Measurements from ENCODE around the gene LMOD1.

The LMOD1 gene

DNA sequence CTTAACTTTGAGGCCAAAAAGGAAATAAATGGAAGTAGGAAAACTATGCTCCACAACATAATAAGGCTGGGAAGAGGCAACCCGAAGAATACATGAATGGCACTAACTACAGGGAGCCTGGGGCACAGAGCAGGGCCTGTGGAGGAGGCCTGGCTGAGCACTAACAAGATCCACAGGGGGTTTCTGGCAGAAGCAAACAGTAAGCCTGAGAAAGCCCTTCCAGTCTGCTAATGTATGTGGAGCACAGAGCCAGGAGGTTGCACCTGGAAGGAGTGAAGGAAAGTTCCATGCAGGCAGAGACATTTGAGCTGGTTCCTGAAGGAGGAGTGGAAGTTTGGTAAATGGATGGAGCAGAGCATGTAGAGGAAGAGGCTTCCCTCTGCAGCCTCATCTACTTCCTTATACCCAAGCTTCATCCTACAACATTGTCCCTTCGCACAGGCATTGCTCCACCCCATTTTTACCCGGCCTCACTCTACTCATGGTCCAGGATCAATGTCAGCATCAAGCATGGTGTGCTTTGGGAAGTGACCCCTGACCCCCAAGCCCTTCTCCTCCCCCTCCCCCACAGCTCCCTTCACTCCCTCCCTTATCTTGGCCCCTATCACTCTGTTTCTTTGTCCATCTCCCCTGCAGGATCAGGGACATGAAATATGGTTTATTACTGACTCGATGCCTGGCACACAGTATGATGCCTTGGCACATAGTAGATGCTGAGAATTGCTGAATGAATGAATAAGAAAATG is 34.3 kb downstream of the LMOD1 start:
- in situ Hi-C loops (cut with HindIII; ENCODE audit: low pct_ligation_motif_present, low sequenced_read_pairs): no loop called here
- Histone ChIP-seq H3K4me3 (ENCODE audit: low read depth, low read length) (no peak overlapping the region), H3K27me3 (replicated peaks) (no peaks in the 10 kb centered on the region), H3K27ac (no peak overlapping the region), H3K36me3 (replicated peaks) (no peaks in the 10 kb centered on the region)
- TF ChIP-seq, protein P1, sequence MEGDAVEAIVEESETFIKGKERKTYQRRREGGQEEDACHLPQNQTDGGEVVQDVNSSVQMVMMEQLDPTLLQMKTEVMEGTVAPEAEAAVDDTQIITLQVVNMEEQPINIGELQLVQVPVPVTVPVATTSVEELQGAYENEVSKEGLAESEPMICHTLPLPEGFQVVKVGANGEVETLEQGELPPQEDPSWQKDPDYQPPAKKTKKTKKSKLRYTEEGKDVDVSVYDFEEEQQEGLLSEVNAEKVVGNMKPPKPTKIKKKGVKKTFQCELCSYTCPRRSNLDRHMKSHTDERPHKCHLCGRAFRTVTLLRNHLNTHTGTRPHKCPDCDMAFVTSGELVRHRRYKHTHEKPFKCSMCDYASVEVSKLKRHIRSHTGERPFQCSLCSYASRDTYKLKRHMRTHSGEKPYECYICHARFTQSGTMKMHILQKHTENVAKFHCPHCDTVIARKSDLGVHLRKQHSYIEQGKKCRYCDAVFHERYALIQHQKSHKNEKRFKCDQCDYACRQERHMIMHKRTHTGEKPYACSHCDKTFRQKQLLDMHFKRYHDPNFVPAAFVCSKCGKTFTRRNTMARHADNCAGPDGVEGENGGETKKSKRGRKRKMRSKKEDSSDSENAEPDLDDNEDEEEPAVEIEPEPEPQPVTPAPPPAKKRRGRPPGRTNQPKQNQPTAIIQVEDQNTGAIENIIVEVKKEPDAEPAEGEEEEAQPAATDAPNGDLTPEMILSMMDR (IDR thresholded peaks at IDR 0.05; ENCODE audit: low read depth, low read length, missing control alignments): no peak
- no peak for DNase-seq

DNA sequence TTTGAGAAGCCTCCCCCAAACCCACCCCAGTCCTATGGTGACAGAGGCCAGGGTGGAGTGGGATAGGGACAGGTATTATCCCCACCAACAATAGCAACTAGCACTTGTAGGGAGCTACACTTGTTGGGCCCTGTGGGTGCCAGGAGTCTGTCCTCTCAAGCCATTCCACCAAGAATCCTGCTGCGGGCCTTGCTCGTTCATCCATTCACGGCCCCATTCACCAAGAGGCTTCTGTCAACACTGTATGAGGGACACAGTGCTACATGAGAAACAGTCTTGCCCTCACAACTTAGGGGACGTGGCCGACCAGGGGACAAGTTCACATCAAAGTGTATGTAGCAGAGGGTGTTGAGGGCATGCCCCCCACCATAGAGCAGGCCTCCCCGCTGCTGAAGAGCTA is 38.7 kb downstream of the LMOD1 start:
- no peak overlapping the region for H3K27ac ChIP-seq
- H3K27me3 ChIP-seq (replicated peaks): no peaks in the 10 kb centered on the region
- in situ Hi-C loops (cut with HindIII; ENCODE audit: low pct_ligation_motif_present, low sequenced_read_pairs): no loop called here
- no peak for DNase-seq
- H3K4me3 ChIP-seq (ENCODE audit: low read depth, low read length): no peak overlapping the region
- H3K36me3 ChIP-seq (replicated peaks): no peaks in the 10 kb centered on the region
- TF ChIP-seq, protein P1 (IDR thresholded peaks at IDR 0.05; ENCODE audit: low read depth, low read length, missing control alignments): no peak

DNA sequence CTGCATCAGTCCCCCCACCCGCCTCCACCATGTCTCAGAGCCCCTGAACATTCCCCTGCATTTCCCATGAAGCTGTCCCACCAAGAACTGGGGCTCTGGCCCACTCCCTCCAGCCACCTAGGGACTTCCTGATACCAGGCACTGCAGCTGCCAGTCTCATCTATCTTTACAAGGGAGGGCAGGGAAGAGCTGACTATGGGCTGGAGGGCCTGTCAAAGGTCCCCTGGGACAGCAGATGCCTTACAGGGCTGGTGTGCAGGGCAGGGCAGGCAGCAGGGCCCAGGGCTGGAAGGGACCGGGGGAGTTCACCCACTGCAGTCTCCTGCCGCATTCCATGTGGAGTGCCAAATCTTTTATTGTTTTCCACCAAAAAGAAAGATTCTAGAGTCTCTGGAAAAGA is 40.0 kb downstream of the LMOD1 start:
- in situ Hi-C loops (cut with HindIII; ENCODE audit: low pct_ligation_motif_present, low sequenced_read_pairs): no loop called here

DNA sequence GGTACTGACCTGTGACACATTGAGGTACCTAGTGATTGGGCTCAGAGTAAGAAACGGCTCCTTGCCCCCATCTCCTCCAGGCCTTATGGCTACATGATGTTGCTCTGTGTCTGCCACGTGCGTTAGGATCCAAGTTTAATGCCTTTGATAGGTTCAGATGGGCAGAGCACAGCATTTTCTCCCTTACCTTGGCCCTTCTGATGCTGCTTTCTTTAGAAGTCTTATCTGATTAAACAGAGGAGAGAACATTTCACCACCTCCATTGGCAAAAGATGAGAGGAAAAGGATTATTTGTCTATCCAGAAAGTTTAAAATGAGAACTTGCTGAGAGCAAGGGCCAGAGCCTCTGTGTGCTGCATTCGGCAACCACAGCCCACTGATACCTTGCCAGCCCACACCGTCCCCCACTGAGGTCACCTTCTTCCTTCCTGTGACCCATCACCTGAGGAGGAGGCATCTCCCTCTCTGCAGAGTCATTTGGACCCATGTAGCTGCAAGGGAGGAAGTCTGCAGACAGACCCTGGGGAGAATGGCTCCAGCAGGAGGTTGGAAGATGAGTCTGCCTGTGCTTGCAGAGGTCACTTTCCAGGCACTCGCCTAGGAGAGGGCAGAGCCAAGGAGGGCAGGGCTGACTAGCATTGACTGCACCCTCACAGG is 41.0 kb downstream of the LMOD1 start:
- Histone ChIP-seq H3K27ac (peak overlapping the region; percentile 91), H3K36me3 (replicated peaks) (no peaks in the 10 kb centered on the region), H3K27me3 (replicated peaks) (no peaks in the 10 kb centered on the region), H3K4me3 (ENCODE audit: low read depth, low read length) (no peak overlapping the region)
- in situ Hi-C loops (cut with HindIII; ENCODE audit: low pct_ligation_motif_present, low sequenced_read_pairs): no loop called here
- no peak for DNase-seq
- TF ChIP-seq, protein P1 (IDR thresholded peaks at IDR 0.05; ENCODE audit: low read depth, low read length, missing control alignments): no peak

More for the DNA sequence above, 40.0 kb downstream of the LMOD1 start:
- TF ChIP-seq, protein P1 (IDR thresholded peaks at IDR 0.05; ENCODE audit: low read depth, low read length, missing control alignments): no peak
- Histone ChIP-seq H3K27ac (no peak overlapping the region), H3K27me3 (replicated peaks) (no peaks in the 10 kb centered on the region), H3K36me3 (replicated peaks) (no peaks in the 10 kb centered on the region), H3K4me3 (ENCODE audit: low read depth, low read length) (no peak overlapping the region)
- DNase-seq: no peak

DNA sequence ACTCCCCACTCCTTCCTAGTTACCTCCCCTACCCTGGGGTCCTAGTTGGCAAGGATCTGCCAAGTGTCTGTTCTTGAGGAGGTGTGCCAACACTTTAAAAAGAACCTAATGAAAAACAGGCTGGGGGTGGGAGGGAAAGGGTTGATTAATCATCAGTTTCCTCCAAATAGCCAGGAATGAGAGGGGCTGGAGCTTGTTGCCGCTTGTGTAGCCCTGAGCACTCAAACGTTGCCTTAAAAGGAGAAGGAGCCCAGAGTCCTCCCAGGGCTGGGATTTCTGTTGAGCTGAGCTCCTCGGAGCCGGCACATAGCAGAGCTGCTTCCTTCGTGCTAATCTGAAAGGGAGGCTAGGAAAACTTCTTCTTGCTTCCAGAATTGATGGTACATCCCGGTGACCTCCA is 41.8 kb downstream of the LMOD1 start:
- in situ Hi-C loops (cut with HindIII; ENCODE audit: low pct_ligation_motif_present, low sequenced_read_pairs): no loop called here
- Histone ChIP-seq H3K4me3 (ENCODE audit: low read depth, low read length) (no peak overlapping the region), H3K36me3 (replicated peaks) (no peaks in the 10 kb centered on the region), H3K27ac (peak overlapping the region; percentile 91), H3K27me3 (replicated peaks) (no peaks in the 10 kb centered on the region)
- DNase-seq: peak; percentile 86
- TF ChIP-seq, protein P1 (IDR thresholded peaks at IDR 0.05; ENCODE audit: low read depth, low read length, missing control alignments): no peak
